GM12878 (cell line): ENCODE measurements around the gene DDIT3. TPM values are rescaled to one million over a fixed set of nuclear protein-coding genes. Genes with fewer than 3 reads are reported as not detected.

Source experiments
- ASH2L ChIP-seq: fragments of 300-600, 200-600 bp; sonication (generic); IDR thresholded peaks from 2 replicates; pipeline ENCODE4 v1.6.1; 2017; ENCODE audit warnings: low read depth, mild to moderate bottlenecking, borderline replicate concordance
- CBX3 ChIP-seq: fragments of 200-600 bp; sonication (generic); IDR thresholded peaks from 2 replicates; pipeline ENCODE4 v1.6.1; 2016; ENCODE audit warnings: low read depth, borderline replicate concordance
- CEBPB ChIP-seq, 2 experiments: fragments of 150-350 bp in 1 of 2; IDR thresholded peaks; 2 replicates each; pipeline ENCODE4 v1.6.1; 2012 to 2014; ENCODE audit warnings: low read depth in 2 of 2, low read length in 2 of 2, borderline replicate concordance in 1 of 2, inconsistent platforms in 1 of 2
- CHD1 ChIP-seq: IDR thresholded peaks from 2 replicates; pipeline ENCODE4 v1.6.1; 2012; ENCODE audit warnings: low read depth, low read length, improper control_type of control experiment
- EP300 ChIP-seq, 2 experiments: fragments of 150-350 bp in 1 of 2; IDR thresholded peaks; 2 replicates each; pipeline ENCODE4 v1.6.1; 2011 to 2012; ENCODE audit warnings: low read depth in 2 of 2, low read length in 2 of 2, borderline replicate concordance in 1 of 2, improper control_type of control experiment in 1 of 2, inconsistent platforms in 1 of 2; ENCODE audit not compliant: control insufficient read depth in 1 of 2
- HDAC2 ChIP-seq: fragments of 200-600 bp; sonication (generic); IDR thresholded peaks from 2 replicates; pipeline ENCODE4 v1.6.1; 2017
- JUNB ChIP-seq: IDR thresholded peaks from 2 replicates; pipeline ENCODE4 v1.6.1; 2016; ENCODE audit warnings: antibody characterized with exemption, mild to moderate bottlenecking
- STAT1 ChIP-seq: fragments of 450-650 bp; conservative IDR thresholded peaks from 2 replicates; pipeline ENCODE4 v1.6.1; 2014; ENCODE audit warnings: antibody characterized with exemption, mild to moderate bottlenecking
- SUPT20H ChIP-seq: IDR thresholded peaks from 2 replicates; pipeline ENCODE4 v1.6.1; 2011; ENCODE audit warnings: low read depth, mild to moderate bottlenecking, low read length, moderate library complexity, borderline replicate concordance; ENCODE audit not compliant: control insufficient read depth
- SUZ12 ChIP-seq: fragments of 200-600 bp; sonication (generic); IDR thresholded peaks from one replicate; pipeline ENCODE4 v1.6.1; 2018; ENCODE audit warnings: antibody characterized with exemption, mild to moderate bottlenecking; ENCODE audit not compliant: unreplicated experiment
- TCF7 ChIP-seq: IDR thresholded peaks from 2 replicates; pipeline ENCODE4 v1.6.1; 2014; ENCODE audit warnings: antibody characterized with exemption, borderline replicate concordance
- ZNF217 ChIP-seq: fragments of 450-650 bp; IDR thresholded peaks from 2 replicates; pipeline ENCODE4 v1.6.1; 2017; ENCODE audit warnings: antibody characterized with exemption, mild to moderate bottlenecking
- polyA plus RNA-seq, 11 experiments: library from polyadenylated mRNA; depleted of rRNA in 4 of 11; unstranded in 6 of 11; stranded (reverse) in 5 of 11; fragments of >200 nt; fragmentation: Nextera tagmentation in 4 of 11; fragmentation: Illumina TruSeq in 1 of 11; extraction: Ambion mirVana in 4 of 11; extraction: Trizol in 1 of 11; gene quantifications; 1 replicate in 1 of 11; 2 replicates in 10 of 11; pipeline versions ENCODE4 v1.2.1 to v1.2.3, GENCODE V29; 2011 to 2016; ENCODE audit warnings: inconsistent platforms in 2 of 11, missing spikeins in 2 of 11, low read depth in 1 of 11
- total RNA-seq, 4 experiments: library from RNA; depleted of rRNA in 3 of 4; stranded (reverse); fragments of >200 nt in 3 of 4; fragmentation: Illumina TruSeq in 1 of 4; extraction: Trizol in 1 of 4; gene quantifications; 2 replicates each; pipeline versions ENCODE4 v1.2.1 to v1.2.3, GENCODE V29; 2013 to 2021
- TF ChIP-seq, protein P1 (sequence below): fragments of 450-650 bp; formaldehyde crosslinking; IDR thresholded peaks from 2 replicates; pipeline ENCODE4 v1.4.0; 2020; ENCODE audit warnings: mild to moderate bottlenecking, moderate library complexity
- TF ChIP-seq, protein P2 (sequence below): IDR thresholded peaks from 2 replicates; pipeline ENCODE4 v1.6.1; 2012; ENCODE audit warnings: improper control_type of control experiment, low read depth, low read length; ENCODE audit not compliant: insufficient replicate concordance
- TF ChIP-seq, protein P3 (sequence below): fragments of 450-650 bp; IDR thresholded peaks from 2 replicates; pipeline ENCODE4 v1.6.1; 2016; ENCODE audit warnings: mild to moderate bottlenecking

The DDIT3 gene
- total and polyA plus RNA-seq, 10 of the 15 experiments (the other 5 are each of a cell fraction or from before 2014, with no cell fraction given): 9.2 to 28.9 (median 15.5) TPM

DNA sequence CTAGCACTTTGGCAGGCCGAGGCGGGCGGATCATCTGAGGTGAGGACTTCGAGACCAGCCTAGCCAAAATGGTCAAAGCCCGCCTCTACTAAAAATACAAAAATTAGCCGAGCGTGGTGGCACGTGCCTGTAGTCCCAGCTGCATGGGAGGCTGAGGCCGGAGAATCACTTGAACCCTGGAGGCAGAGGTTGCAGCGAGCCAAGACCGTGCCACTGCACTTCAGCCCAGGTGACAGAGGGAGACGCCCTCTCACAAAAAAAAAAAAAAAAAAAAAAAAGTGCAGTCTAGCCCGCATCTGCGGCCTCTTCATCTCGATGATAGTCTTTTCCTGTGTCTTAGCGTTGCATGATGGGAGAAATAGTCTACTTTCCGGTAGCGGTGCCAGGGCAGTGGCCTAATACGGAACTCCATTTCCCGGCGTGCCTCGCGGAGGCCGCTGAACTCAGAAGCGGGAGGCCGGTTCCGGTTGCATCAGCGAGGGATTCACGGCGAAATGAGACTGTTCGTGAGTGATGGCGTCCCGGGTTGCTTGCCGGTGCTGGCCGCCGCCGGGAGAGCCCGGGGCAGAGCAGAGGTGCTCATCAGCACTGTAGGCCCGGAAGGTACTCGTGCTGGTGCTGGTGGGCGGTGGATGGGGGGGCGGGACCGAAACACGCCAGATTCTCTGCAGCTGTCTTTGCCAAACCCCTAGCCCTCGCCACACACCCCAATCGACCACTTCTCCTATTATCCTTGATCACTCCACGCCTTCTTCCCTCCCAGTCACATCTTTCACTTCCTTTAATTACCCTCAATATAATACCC, 32.5 kb downstream of the DDIT3 start, which contains the start of gene MARS1 (continued):
- TF ChIP-seq, protein P1, sequence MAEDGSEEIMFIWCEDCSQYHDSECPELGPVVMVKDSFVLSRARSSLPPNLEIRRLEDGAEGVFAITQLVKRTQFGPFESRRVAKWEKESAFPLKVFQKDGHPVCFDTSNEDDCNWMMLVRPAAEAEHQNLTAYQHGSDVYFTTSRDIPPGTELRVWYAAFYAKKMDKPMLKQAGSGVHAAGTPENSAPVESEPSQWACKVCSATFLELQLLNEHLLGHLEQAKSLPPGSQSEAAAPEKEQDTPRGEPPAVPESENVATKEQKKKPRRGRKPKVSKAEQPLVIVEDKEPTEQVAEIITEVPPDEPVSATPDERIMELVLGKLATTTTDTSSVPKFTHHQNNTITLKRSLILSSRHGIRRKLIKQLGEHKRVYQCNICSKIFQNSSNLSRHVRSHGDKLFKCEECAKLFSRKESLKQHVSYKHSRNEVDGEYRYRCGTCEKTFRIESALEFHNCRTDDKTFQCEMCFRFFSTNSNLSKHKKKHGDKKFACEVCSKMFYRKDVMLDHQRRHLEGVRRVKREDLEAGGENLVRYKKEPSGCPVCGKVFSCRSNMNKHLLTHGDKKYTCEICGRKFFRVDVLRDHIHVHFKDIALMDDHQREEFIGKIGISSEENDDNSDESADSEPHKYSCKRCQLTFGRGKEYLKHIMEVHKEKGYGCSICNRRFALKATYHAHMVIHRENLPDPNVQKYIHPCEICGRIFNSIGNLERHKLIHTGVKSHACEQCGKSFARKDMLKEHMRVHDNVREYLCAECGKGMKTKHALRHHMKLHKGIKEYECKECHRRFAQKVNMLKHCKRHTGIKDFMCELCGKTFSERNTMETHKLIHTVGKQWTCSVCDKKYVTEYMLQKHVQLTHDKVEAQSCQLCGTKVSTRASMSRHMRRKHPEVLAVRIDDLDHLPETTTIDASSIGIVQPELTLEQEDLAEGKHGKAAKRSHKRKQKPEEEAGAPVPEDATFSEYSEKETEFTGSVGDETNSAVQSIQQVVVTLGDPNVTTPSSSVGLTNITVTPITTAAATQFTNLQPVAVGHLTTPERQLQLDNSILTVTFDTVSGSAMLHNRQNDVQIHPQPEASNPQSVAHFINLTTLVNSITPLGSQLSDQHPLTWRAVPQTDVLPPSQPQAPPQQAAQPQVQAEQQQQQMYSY (CRISPR knock-in tag): no peak
- no peak for TF ChIP-seq HDAC2
- no peak for TF ChIP-seq SUZ12
- TF ChIP-seq, protein P2, sequence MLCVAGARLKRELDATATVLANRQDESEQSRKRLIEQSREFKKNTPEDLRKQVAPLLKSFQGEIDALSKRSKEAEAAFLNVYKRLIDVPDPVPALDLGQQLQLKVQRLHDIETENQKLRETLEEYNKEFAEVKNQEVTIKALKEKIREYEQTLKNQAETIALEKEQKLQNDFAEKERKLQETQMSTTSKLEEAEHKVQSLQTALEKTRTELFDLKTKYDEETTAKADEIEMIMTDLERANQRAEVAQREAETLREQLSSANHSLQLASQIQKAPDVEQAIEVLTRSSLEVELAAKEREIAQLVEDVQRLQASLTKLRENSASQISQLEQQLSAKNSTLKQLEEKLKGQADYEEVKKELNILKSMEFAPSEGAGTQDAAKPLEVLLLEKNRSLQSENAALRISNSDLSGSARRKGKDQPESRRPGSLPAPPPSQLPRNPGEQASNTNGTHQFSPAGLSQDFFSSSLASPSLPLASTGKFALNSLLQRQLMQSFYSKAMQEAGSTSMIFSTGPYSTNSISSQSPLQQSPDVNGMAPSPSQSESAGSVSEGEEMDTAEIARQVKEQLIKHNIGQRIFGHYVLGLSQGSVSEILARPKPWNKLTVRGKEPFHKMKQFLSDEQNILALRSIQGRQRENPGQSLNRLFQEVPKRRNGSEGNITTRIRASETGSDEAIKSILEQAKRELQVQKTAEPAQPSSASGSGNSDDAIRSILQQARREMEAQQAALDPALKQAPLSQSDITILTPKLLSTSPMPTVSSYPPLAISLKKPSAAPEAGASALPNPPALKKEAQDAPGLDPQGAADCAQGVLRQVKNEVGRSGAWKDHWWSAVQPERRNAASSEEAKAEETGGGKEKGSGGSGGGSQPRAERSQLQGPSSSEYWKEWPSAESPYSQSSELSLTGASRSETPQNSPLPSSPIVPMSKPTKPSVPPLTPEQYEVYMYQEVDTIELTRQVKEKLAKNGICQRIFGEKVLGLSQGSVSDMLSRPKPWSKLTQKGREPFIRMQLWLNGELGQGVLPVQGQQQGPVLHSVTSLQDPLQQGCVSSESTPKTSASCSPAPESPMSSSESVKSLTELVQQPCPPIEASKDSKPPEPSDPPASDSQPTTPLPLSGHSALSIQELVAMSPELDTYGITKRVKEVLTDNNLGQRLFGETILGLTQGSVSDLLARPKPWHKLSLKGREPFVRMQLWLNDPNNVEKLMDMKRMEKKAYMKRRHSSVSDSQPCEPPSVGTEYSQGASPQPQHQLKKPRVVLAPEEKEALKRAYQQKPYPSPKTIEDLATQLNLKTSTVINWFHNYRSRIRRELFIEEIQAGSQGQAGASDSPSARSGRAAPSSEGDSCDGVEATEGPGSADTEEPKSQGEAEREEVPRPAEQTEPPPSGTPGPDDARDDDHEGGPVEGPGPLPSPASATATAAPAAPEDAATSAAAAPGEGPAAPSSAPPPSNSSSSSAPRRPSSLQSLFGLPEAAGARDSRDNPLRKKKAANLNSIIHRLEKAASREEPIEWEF: no peak
- TF ChIP-seq SUPT20H: no peak
- no peak for TF ChIP-seq TCF7
- peak in 1 of 2 experiments; percentile 75; a peak in 1 of 4 replicates for TF ChIP-seq CEBPB (IDR thresholded peaks at IDR 0.05; ENCODE audit: borderline replicate concordance in 1 of 2, low read depth in 2 of 2, low read length in 2 of 2)
- no peak for TF ChIP-seq STAT1
- no peak for TF ChIP-seq CBX3
- TF ChIP-seq, protein P3, sequence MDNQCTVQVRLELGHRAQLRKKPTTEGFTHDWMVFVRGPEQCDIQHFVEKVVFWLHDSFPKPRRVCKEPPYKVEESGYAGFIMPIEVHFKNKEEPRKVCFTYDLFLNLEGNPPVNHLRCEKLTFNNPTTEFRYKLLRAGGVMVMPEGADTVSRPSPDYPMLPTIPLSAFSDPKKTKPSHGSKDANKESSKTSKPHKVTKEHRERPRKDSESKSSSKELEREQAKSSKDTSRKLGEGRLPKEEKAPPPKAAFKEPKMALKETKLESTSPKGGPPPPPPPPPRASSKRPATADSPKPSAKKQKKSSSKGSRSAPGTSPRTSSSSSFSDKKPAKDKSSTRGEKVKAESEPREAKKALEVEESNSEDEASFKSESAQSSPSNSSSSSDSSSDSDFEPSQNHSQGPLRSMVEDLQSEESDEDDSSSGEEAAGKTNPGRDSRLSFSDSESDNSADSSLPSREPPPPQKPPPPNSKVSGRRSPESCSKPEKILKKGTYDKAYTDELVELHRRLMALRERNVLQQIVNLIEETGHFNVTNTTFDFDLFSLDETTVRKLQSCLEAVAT: peak; percentile 65; the same call in 1 of the 2 replicates
- TF ChIP-seq ASH2L: no peak
- 0 out of 2 replicates have a peak, but pooled peaks have one; percentile 18 for TF ChIP-seq ZNF217
- no peak for TF ChIP-seq CHD1
- TF ChIP-seq EP300 (IDR thresholded peaks at IDR 0.05; ENCODE audit: borderline replicate concordance in 1 of 2, control insufficient read depth in 1 of 2, low read depth in 2 of 2, low read length in 2 of 2): peak in 1 of 2 experiments; percentile 2; a peak in 1 of 4 replicates
- TF ChIP-seq JUNB: no peak
